ENCODE data around the gene CHDH. TPM values are rescaled to one million over a fixed set of nuclear protein-coding genes. Genes with fewer than 3 reads are reported as not detected.

Gene CHDH
- total and polyA plus RNA-seq, 11 donors: 0.69 to 13.2 (median 4.9) TPM

- Histone ChIP-seq H3K4me3 (no peak overlapping the region), H3K36me3 (no peaks in the 10 kb centered on the region), H3K27ac (no peak overlapping the region), H3K4me1 (peaks cover 0 to 7% (median 0%) of the 10 kb centered on the region in 12 donors), H3K9me3 (no peaks in the 10 kb centered on the region), H3K27me3 (peaks cover 0 to 4% (median 0%) of the 10 kb centered on the region in 9 donors)
- DNase-seq (no peak), ATAC-seq (no peak)
- intact Hi-C loops (cut with DNase I): no loop called here
- WGBS, 4 donors: 86 to 94% (median 92%) methylated on average over 10 to 12 of the region's 12 CpGs
- no peak for TF ChIP-seq CTCF (IDR thresholded peaks at IDR 0.05)
- TF ChIP-seq POLR2A (IDR thresholded peaks at IDR 0.05): no peak
These were observed 46.8 kb downstream of the CHDH start for GRCh38 chr3:53799338-53799865.

- WGBS, 4 donors: 79 to 86% (median 83%) methylated on average over 8 of the region's 8 CpGs
- Histone ChIP-seq H3K36me3 (no peaks in the 10 kb centered on the region), H3K4me1 (peaks cover 0 to 7% (median 0%) of the 10 kb centered on the region in 12 donors), H3K4me3 (no peak overlapping the region), H3K27me3 (peaks cover 0 to 4% (median 0%) of the 10 kb centered on the region in 9 donors), H3K9me3 (no peaks in the 10 kb centered on the region), H3K27ac (no peak overlapping the region)
- intact Hi-C loops (cut with DNase I): no loop called here
- TF ChIP-seq CTCF (IDR thresholded peaks at IDR 0.05) (no peak), POLR2A (IDR thresholded peaks at IDR 0.05) (no peak)
- no peak for ATAC-seq
- DNase-seq: no peak
These were observed 48.1 kb downstream of the CHDH start for GRCh38 chr3:53798144-53798543.

GRCh38 chr3:53795789-53796560, 50.2 kb downstream of the CHDH start:
- H3K4me1 ChIP-seq: peaks cover 0 to 7% (median 0%) of the 10 kb centered on the region in 12 donors
- TF ChIP-seq CTCF (IDR thresholded peaks at IDR 0.05) (no peak), POLR2A (IDR thresholded peaks at IDR 0.05) (no peak)
- peak; percentile 91 to 96 (median 95) for ATAC-seq
- WGBS, 4 donors: 33 to 37% (median 35%) methylated on average over 12 of the region's 12 CpGs
- peaks cover 0 to 4% (median 0%) of the 10 kb centered on the region in 9 donors for H3K27me3 ChIP-seq
- intact Hi-C loops (cut with DNase I): no loop called here
- DNase-seq: peak; percentile 43 to 85 (median 78)
- H3K36me3 ChIP-seq: no peaks in the 10 kb centered on the region
- H3K4me3 ChIP-seq: no peak overlapping the region
- no peak overlapping the region for H3K27ac ChIP-seq
- no peaks in the 10 kb centered on the region for H3K9me3 ChIP-seq

- TF ChIP-seq CTCF (IDR thresholded peaks at IDR 0.05) (no peak), POLR2A (IDR thresholded peaks at IDR 0.05) (no peak)
- 64 to 78% (median 73%) methylated on average over 3 of the region's 3 CpGs for WGBS, 4 donors
- intact Hi-C loops (cut with DNase I): no loop called here
- Histone ChIP-seq H3K4me3 (no peak overlapping the region), H3K36me3 (no peaks in the 10 kb centered on the region), H3K9me3 (no peaks in the 10 kb centered on the region), H3K27me3 (peaks cover 0 to 4% (median 0%) of the 10 kb centered on the region in 9 donors), H3K27ac (no peak overlapping the region), H3K4me1 (peaks cover 0 to 7% (median 0%) of the 10 kb centered on the region in 12 donors)
- DNase-seq (no peak), ATAC-seq (no peak)
These were observed 51.0 kb downstream of the CHDH start for GRCh38 chr3:53795176-53795575.

Data from heart left ventricle (tissue), 16 donors.